Progenitor cell of endocrine pancreas (in vitro differentiated cells): ENCODE results near the gene RNLS. TPM values are rescaled to one million over a fixed set of nuclear protein-coding genes. Genes with fewer than 3 reads are reported as not detected.

ENCODE experiments used
- DNase-seq: peaks from one replicate; pipeline ENCODE4 v3.0.0; 2021; ENCODE audit warnings: low spot score; ENCODE audit not compliant: unreplicated experiment
- H3K27ac Mint-ChIP-seq: 2 replicates; pipeline ENCODE4 v1.8.0; 2021; ENCODE audit warnings: mild to moderate bottlenecking, moderate library complexity, mixed read lengths
- H3K27me3 Mint-ChIP-seq: 2 replicates; pipeline ENCODE4 v1.8.0; 2021; ENCODE audit warnings: mixed read lengths
- H3K36me3 Mint-ChIP-seq: 2 replicates; pipeline ENCODE4 v1.8.0; 2022; ENCODE audit warnings: mixed read lengths; ENCODE audit not compliant: insufficient read depth
- H3K4me1 Mint-ChIP-seq: 2 replicates; pipeline ENCODE4 v1.8.0; 2021; ENCODE audit warnings: low read depth, mixed read lengths
- H3K4me3 Mint-ChIP-seq: 2 replicates; pipeline ENCODE4 v1.8.0; 2021; ENCODE audit warnings: low read depth, mild to moderate bottlenecking, moderate library complexity, mixed read lengths
- H3K9me3 Mint-ChIP-seq: 2 replicates; pipeline ENCODE4 v1.8.0; 2021; ENCODE audit warnings: low read depth, mixed read lengths
- total RNA-seq: library from RNA; stranded (reverse); gene quantifications from 2 replicates; pipeline ENCODE4 v1.2.1, GENCODE V29; 2021
- TF ChIP-seq, protein P1 (sequence below): fragments of 200-600 bp; sonication (generic); IDR thresholded peaks from one replicate; pipeline ENCODE4 v1.5.0; 2021; ENCODE audit warnings: antibody characterized with exemption, mild to moderate bottlenecking; ENCODE audit not compliant: unreplicated experiment

Gene RNLS
- total RNA-seq, 1 donor from 2014 or later, result 7.5 TPM

- H3K4me3 Mint-ChIP-seq, result no peak overlapping the region
- H3K4me1 Mint-ChIP-seq, result peaks cover 11% of the 10 kb centered on the region
- H3K27ac Mint-ChIP-seq, result no peak overlapping the region
- H3K9me3 Mint-ChIP-seq, result peaks cover 4% of the 10 kb centered on the region
- H3K36me3 Mint-ChIP-seq, result no peaks in the 10 kb centered on the region
- no peak for DNase-seq
- TF ChIP-seq, protein P1, sequence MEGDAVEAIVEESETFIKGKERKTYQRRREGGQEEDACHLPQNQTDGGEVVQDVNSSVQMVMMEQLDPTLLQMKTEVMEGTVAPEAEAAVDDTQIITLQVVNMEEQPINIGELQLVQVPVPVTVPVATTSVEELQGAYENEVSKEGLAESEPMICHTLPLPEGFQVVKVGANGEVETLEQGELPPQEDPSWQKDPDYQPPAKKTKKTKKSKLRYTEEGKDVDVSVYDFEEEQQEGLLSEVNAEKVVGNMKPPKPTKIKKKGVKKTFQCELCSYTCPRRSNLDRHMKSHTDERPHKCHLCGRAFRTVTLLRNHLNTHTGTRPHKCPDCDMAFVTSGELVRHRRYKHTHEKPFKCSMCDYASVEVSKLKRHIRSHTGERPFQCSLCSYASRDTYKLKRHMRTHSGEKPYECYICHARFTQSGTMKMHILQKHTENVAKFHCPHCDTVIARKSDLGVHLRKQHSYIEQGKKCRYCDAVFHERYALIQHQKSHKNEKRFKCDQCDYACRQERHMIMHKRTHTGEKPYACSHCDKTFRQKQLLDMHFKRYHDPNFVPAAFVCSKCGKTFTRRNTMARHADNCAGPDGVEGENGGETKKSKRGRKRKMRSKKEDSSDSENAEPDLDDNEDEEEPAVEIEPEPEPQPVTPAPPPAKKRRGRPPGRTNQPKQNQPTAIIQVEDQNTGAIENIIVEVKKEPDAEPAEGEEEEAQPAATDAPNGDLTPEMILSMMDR, result no peak
- H3K27me3 Mint-ChIP-seq, result no peaks in the 10 kb centered on the region
Observed at GRCh38 chr10:88274286-88274685, 308.8 kb downstream of the RNLS start.

DNA sequence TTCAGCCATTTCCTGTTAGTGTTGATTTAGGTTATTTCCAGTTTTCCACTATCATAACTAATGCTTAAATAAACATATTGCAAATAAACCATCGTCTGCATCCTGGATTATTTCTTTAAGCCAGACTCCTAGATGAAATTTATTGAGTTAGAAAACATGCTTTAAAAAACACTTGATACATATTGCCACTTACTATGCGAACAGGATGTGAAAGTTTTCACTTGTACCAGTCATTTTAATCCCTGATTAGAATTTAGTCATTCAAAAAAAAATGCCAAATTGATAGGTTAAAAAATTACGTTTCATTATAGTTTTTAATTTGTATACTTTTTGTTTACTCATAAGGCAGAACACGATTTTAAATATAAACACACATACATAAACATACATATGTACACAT lies 309.6 kb downstream of the RNLS start:
- Mint-ChIP-seq H3K27me3 (no peaks in the 10 kb centered on the region), H3K9me3 (peaks cover 4% of the 10 kb centered on the region), H3K36me3 (no peaks in the 10 kb centered on the region), H3K4me3 (no peak overlapping the region), H3K4me1 (peaks cover 11% of the 10 kb centered on the region), H3K27ac (no peak overlapping the region)
- TF ChIP-seq, protein P1, result no peak
- DNase-seq, result no peak

GRCh38 chr10:88271761-88272543 lies 311.2 kb downstream of the RNLS start:
- H3K27ac Mint-ChIP-seq, result no peak overlapping the region

DNA sequence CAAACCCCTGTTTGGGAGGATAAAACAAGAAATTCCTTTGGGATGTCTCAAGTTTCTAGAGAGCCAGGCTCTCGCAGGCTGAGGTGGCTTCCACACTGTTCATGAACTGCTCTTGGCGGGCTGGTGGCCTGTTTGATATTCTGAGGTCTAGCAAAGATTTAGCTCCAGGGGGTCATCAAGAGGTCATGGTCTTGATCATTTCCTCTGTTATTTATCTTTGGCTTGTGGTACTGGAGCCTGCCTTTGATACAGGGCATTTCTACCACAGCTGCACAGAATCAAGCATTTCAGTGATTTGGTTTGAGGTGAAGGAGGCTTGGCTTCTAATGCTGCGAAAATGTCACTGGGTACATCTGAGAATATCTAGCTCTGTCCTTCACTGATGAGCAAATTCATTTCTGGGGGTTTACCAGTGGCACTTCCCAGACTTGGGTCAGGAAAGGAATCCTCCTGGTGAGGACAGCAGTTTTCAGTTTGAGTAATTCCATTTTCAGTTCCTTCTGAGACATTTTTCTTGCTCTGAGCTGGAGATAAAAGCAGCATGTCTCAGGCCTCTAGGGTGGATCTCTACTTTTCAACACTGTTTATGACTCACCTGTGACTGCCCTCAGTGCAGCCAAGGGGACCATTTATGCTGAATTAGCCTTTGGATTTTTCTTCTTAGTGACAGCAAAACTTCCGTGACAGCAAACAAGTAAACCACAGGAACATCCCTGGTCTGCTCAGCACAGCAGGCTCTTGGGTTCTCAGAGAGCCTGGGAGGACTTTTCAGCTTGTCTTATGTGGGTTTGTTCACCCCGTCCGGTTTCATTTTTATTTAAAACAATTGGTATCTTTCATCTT lies 312.0 kb downstream of the RNLS start:
- Mint-ChIP-seq H3K27ac (no peak overlapping the region), H3K27me3 (no peaks in the 10 kb centered on the region), H3K4me1 (peaks cover 11% of the 10 kb centered on the region), H3K36me3 (no peaks in the 10 kb centered on the region), H3K9me3 (no peaks in the 10 kb centered on the region), H3K4me3 (no peak overlapping the region)
- TF ChIP-seq, protein P1, result no peak
- no peak for DNase-seq

More at GRCh38 chr10:88271761-88272543, 311.2 kb downstream of the RNLS start:
- no peak for DNase-seq
- Mint-ChIP-seq H3K4me1 (peaks cover 11% of the 10 kb centered on the region), H3K27me3 (no peaks in the 10 kb centered on the region), H3K9me3 (peaks cover 3% of the 10 kb centered on the region), H3K4me3 (no peak overlapping the region), H3K36me3 (no peaks in the 10 kb centered on the region)
- TF ChIP-seq, protein P1, result no peak

DNA sequence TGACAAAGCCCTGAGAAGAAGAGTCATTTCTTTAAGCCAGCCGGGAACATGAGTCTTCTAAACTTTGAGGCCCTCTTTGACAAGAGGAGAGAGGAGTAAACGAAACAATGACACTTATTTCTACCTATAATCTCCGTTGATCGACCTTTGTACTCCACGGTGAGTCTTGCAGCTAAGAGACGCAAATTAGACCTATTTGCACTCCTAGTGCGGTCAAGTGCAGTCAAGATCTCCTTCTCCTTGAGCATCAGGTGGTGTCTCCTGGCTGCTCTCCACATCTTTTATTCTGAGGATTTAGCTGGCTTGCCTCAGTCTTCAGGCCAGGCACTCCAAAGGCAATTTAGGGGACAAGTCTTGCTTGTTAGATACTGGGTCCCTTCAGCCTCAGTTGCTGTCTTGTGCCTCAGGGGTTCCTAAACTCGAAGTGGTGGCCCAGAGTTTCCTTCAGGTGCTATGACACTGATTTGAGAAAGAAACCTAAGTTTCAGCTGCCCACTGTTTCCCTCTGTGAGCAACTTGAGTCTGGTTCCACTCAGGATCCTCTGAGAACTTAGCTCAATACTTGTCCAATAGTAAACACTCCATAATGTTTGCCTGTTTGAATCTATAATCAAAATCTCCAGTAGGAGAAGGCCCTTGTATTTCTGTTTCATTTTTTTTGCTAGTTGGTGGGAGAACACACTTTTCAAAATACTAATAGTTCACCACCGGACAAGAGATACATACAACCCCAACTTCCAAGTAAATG lies 312.9 kb downstream of the RNLS start:
- no peaks in the 10 kb centered on the region for H3K36me3 Mint-ChIP-seq
- H3K27me3 Mint-ChIP-seq, result no peaks in the 10 kb centered on the region
- no peaks in the 10 kb centered on the region for H3K9me3 Mint-ChIP-seq
- no peak overlapping the region for H3K4me3 Mint-ChIP-seq
- no peak for DNase-seq
- H3K27ac Mint-ChIP-seq, result no peak overlapping the region
- TF ChIP-seq, protein P1, result no peak
- H3K4me1 Mint-ChIP-seq, result peaks cover 11% of the 10 kb centered on the region
